ENCODE measurements around the gene ORMDL2.
A peak's percentile ranks its signal among the peaks of the same experiment; 100 is the strongest.

The ORMDL2 gene

GRCh38 chr12:55817345-55818139 is at the start of gene ORMDL2, which contains the start of gene SARNP:
Gene ORMDL2 (plus strand): TSS chr12:55818041. CDS start chr12:55819000, 959 bp downstream.
Gene SARNP (minus strand): TSS chr12:55817724. CDS start chr12:55817701, 23 bp downstream.
- DNase-seq = peak; percentile 100

GRCh38 chr12:55771736-55772135 is 46.1 kb upstream of the ORMDL2 start:
- no peak for DNase-seq

GRCh38 chr12:55777856-55778255 is 40.0 kb upstream of the ORMDL2 start:
- no peak for DNase-seq

- DNase-seq = peak; percentile 6
Observed at GRCh38 chr12:55780685-55781084, 37.2 kb upstream of the ORMDL2 start.

- DNase-seq = no peak
Observed at GRCh38 chr12:55788546-55788945, 29.3 kb upstream of the ORMDL2 start.

DNA sequence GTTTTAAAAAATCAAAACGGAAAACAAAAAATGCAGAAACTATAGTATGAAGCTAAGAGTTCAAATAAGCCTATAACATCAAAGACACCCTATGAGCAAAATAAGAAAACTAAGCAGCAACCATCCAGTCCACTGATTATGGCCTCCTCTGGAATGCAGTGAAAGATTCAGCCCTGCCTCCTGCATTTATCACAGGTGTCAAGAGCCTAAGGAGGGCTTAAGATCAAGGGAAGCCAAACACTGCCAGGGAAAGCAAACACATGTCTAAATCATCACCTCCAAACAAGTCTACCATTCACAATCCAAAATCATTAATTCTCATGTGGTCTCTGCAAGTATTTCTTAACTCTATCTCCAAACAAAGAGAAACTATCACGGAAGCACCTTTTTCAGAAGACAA is 28.7 kb upstream of the ORMDL2 start:
- DNase-seq = no peak

DNA sequence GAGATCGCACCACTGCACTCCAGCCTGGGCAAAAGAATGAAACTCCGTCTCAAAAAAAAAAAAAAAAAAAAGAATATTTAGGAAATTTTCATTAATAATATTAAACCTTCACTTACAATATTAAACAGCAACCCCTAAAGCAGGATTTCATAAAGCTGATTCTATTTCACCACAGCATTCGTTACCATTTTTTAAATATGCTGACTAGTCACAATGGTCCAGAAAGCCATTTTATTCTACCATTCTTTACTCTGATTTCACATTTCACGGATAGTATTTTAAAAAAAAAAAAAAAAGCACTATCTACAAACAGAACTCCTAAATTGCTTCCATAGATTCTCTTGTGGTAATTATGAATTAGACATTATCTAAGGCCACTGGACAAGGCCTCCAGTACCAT is 27.9 kb upstream of the ORMDL2 start:
- no peak for DNase-seq

- DNase-seq = no peak
Observed at GRCh38 chr12:55795950-55796349, 21.9 kb upstream of the ORMDL2 start.

DNA sequence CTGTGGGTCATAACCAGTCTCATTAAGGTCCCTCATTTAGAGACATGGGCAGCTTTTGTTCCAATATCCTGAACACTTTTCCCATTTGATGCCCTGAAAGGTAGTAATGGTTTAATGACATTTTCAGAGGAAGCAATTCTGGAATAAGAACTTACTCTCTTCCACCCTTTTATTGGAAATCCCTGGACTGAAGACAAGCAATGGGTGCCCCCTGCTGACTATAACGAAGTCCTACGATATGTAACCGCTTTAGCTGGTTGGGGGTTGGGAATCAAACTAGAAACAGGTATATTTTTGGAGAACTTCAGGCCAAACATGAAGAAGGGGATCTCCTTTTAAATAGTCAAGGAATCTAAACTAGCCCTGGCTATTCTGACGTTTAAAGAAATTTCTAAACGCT is 20.8 kb upstream of the ORMDL2 start:
- DNase-seq = peak; percentile 38

DNA sequence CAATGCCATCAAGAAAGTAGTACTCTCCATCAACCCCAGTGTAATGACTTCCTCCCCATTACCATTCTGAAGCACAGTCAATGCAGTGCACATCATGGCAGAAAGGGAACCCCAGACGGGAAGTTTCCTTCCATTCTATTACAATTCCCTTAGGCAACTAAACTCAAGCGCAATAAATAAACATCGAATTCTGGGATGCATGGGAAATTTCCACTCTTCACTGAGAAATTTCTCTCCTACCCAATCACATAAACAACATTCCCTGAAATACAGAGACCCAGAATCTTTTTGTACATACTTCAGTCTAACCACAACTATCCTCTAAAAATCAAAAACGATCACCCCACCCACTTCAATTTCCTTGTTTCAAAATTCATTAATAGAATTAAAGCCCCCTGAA is 20.3 kb upstream of the ORMDL2 start:
- DNase-seq = no peak

GRCh38 chr12:55806982-55807381 is 10.9 kb upstream of the ORMDL2 start:
- DNase-seq = no peak

- DNase-seq = no peak
Observed at GRCh38 chr12:55809274-55809673, 8.6 kb upstream of the ORMDL2 start.

GRCh38 chr12:55812088-55812487 is 5.8 kb upstream of the ORMDL2 start:
- no peak for DNase-seq

DNA sequence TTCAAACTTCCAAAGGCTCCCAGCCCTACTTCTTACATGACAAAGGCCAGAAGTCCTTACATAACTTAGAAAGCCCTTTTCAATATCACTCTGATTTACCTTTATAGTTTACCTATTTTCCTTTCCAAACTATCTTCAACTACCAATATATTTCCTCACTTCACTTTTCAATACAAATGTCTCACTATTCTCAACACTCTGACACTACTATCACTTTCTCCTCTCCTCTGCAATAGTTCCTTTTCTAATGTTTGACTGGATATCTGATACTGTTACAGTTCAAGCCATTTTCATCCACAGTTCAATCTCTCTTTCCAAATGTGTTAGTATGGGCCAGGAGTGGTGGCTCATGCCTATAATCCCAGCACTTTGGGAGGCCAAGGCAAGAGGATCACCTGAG is 3.6 kb upstream of the ORMDL2 start:
- DNase-seq = no peak

GRCh38 chr12:55815473-55815872 is 2.4 kb upstream of the ORMDL2 start:
- no peak for DNase-seq

DNA sequence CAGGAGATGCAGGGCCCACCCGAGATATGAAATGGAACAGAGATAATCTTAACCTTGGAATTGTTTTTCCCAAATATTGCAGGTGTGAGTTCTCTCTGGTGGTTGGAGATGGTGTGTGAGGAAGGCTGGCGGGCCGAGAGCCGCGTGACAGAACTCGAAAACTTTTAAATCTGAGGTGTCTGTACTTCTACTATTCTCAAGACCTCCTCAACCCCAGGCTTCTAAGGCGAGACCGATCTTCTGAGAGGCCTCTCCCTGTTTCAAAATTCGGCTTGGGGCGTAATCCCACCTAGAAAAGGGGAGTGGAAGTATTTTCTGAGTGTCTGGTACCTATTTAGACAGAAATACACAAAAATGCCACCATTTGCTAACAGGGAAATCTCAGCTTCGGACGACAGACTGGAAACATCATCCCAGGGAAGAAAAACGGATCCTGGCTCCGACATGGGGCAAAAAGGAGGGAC is 928 bp upstream of the ORMDL2 start:
- no peak for DNase-seq

DNA sequence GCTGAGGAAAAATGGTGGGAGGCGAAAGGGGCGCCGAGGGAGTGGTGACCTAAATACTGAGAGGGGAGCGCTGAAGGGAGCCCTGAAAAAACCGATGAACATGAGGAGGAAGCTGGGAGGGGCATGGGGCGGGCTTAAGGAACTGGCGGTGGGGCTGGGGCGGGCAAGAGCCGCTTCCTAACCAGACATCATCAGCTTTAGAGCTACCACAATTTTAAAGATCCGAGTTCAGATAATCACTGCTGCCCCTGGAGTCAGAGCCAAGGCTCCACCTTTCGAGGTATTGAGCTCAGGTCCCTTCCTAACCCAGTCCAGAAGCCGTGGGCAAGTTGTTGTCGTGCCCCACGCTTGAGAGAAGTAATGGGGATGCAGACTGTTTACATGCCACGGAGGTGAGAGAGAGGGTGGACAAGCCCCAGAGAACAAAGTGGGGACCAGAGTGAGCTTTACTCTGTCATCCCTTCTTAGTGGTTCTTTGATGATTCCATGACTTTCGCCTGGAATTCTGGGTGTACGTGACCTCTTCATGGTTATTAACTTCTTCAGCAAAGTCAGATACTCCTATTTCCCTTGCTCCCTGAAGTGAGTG is 393 bp downstream of the ORMDL2 start:
- no peak for DNase-seq

- DNase-seq = no peak
Observed at GRCh38 chr12:55818886-55819285, 1.0 kb downstream of the ORMDL2 start.

DNA sequence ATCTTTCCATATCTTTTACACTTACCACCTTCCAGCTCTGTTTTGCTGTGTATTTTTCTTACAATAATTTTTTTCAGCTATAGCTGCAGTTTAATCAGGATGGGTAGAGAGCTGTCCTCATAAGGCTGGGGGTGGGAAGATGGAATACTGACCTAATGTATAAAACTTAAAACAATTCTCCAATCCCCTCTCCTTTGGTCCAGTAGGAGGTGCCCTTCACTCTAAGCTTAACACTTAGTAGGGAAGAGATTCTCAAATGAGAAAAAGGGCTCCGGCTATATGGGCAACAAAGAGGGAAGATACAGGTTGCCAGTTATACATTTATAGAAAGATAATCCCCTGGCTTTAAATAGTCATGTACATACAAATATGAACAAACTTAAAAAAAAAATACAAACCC is 2.8 kb downstream of the ORMDL2 start:
- DNase-seq = no peak

- DNase-seq = no peak
Observed at GRCh38 chr12:55822228-55822627, 4.4 kb downstream of the ORMDL2 start.

GRCh38 chr12:55823419-55823818 is 5.6 kb downstream of the ORMDL2 start:
- no peak for DNase-seq

GRCh38 chr12:55824726-55825125 is 6.9 kb downstream of the ORMDL2 start:
- no peak for DNase-seq

- DNase-seq = no peak
Observed at GRCh38 chr12:55827806-55828205, 10.0 kb downstream of the ORMDL2 start.

DNA sequence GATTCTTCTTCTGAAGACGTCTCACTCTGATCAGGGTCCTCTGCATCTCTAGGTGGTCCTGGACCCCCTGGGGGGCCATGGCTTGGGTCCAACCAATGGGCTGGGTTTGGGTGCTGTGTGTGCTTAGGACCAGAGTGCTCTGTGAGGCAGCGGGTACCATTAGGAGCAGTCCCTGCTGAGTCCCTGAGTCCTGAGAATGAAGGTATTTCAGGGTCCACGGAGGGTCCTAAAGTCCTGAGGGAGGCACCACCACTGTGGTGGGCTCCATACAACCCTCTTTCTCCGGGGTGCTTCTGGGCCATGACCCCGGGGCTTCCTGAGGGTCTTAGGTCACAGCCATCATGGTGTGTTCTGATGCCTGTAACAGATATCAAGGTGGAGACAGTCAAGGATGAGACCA is 10.5 kb downstream of the ORMDL2 start:
- no peak for DNase-seq
